ENCODE data around the gene RNU4-1. TPM values are rescaled to one million over a fixed set of nuclear protein-coding genes. Genes with fewer than 3 reads are reported as not detected.
"Not testable (repeated sequence)": the region's sequence is repeated elsewhere in the genome, so short reads cannot be mapped to it uniquely, and the experiment has no call there.

Gene RNU4-1
- total RNA-seq, 1 experiment from 2014 or later: 2,323 TPM

DNA sequence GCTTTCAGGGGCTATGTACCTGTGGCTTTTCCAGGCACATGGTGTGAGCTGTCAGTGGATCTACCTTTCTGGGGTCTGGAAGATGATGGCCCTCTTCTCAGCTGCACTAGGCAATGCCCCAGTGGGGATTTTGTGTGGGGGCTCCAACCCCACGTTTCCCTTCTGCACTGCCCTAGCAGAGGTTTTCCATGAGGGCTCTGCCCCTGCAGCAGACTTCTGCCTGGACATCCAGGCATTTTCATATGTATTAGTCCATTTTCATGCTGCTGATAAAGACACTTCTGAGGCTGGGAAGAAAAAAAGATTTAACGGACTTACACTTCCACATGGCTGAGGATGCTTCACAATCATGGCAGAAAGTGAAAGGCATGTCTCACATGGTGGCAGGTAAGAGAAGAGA is 43.4 kb upstream of the RNU4-1 start:
- RAD21 ChIA-PET (ENCODE audit: low non-redundant PET in 1 of 2, low total read pairs in 2 of 2, uncharacterized antibody in 2 of 2, unreplicated experiment in 2 of 2); H4K20me1 ChIP-seq (ENCODE audit: insufficient read depth); H2AFZ ChIP-seq (ENCODE audit: low read depth, low read length, poor library complexity, severe bottlenecking); H3K36me3 ChIP-seq (ENCODE audit: control insufficient read depth in 1 of 2, insufficient read depth in 2 of 2, low read length in 2 of 2); H3K4me1 ChIP-seq (ENCODE audit: control insufficient read depth in 1 of 2, insufficient read depth in 2 of 2, low read length in 2 of 2); H3K27me3 ChIP-seq (ENCODE audit: insufficient read depth, low read length); BruUV-seq (replicated peaks); H3K27ac ChIP-seq (ENCODE audit: low read depth, low read length); DNase-seq (ENCODE audit: low read depth, low spot score); ATAC-seq; H3K9me3 ChIP-seq (ENCODE audit: control insufficient read depth in 1 of 2, insufficient read depth in 1 of 2, low read depth in 1 of 2, low read length in 2 of 2); H3K4me2 ChIP-seq (ENCODE audit: low read length); H3K9ac ChIP-seq (ENCODE audit: low read length); H3K9me2 ChIP-seq (ENCODE audit: insufficient read depth); H3K4me3 ChIP-seq (replicated peaks in 1 of 2; ENCODE audit: low read depth in 1 of 2, low read length in 2 of 2); H3K79me2 ChIP-seq (ENCODE audit: insufficient read depth, low read length): not testable (repeated sequence)
- POLR2A ChIA-PET: interaction anchor here (1.2 kb wide), 1 partner anchor 9 kb away, joined by 4 read pairs; the partner anchor contains the start of gene PLA2G1B
- intact Hi-C loops (cut with micrococcal nuclease): loop anchor here (5.0 to 10.0 kb wide), 2 partner anchors 131 to 378 kb away; partner anchors contain the start of genes SRSF9 and UNC119B
- CTCF ChIA-PET: interaction anchor here (1.0 kb wide), 1 partner anchor 132 kb away, joined by 3 read pairs; no protein-coding TSS in a partner anchor

DNA sequence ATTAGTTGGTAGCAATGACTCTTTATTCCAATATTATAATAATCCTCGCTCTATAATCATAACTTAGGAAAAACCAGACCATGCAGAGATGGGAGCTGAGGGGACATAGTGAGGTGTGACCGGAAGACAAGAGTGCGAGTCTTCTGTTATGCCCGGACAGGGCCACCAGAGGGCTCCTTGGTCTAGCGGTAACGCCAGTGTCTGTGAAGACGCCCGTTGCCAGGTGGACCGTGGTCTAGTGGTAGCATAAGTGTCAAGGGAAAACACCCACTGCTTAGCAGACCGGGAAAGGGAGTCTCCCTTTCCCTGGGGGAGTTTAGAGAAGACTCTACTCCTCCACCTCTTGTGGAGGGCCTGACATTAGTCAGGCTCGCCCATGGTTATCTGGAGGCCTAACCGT is 42.4 kb upstream of the RNU4-1 start:
- TF ChIP-seq, protein P1, sequence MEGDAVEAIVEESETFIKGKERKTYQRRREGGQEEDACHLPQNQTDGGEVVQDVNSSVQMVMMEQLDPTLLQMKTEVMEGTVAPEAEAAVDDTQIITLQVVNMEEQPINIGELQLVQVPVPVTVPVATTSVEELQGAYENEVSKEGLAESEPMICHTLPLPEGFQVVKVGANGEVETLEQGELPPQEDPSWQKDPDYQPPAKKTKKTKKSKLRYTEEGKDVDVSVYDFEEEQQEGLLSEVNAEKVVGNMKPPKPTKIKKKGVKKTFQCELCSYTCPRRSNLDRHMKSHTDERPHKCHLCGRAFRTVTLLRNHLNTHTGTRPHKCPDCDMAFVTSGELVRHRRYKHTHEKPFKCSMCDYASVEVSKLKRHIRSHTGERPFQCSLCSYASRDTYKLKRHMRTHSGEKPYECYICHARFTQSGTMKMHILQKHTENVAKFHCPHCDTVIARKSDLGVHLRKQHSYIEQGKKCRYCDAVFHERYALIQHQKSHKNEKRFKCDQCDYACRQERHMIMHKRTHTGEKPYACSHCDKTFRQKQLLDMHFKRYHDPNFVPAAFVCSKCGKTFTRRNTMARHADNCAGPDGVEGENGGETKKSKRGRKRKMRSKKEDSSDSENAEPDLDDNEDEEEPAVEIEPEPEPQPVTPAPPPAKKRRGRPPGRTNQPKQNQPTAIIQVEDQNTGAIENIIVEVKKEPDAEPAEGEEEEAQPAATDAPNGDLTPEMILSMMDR (IDR thresholded peaks at IDR 0.05 in 2 of 3, conservative IDR thresholded peaks at IDR 0.05 in 1 of 3; ENCODE audit: borderline replicate concordance in 1 of 3, insufficient read depth in 1 of 3, low read depth in 2 of 3, low read length in 2 of 3): peak; percentile 60 to 78 (median 61); a peak in 5 of 6 replicates
- peak; percentile 76 for TF ChIP-seq RAD21 (IDR thresholded peaks at IDR 0.05; ENCODE audit: low read depth)
- not testable (repeated sequence) for H3K4me2 ChIP-seq (ENCODE audit: low read length); BruUV-seq (replicated peaks); H3K27ac ChIP-seq (ENCODE audit: low read depth, low read length); H3K4me3 ChIP-seq (replicated peaks in 1 of 2; ENCODE audit: low read depth in 1 of 2, low read length in 2 of 2); H4K20me1 ChIP-seq (ENCODE audit: insufficient read depth); H3K79me2 ChIP-seq (ENCODE audit: insufficient read depth, low read length); H3K9me2 ChIP-seq (ENCODE audit: insufficient read depth); H3K9ac ChIP-seq (ENCODE audit: low read length); H3K9me3 ChIP-seq (ENCODE audit: control insufficient read depth in 1 of 2, insufficient read depth in 1 of 2, low read depth in 1 of 2, low read length in 2 of 2); H3K27me3 ChIP-seq (ENCODE audit: insufficient read depth, low read length); H3K4me1 ChIP-seq (ENCODE audit: control insufficient read depth in 1 of 2, insufficient read depth in 2 of 2, low read length in 2 of 2); H3K36me3 ChIP-seq (ENCODE audit: control insufficient read depth in 1 of 2, insufficient read depth in 2 of 2, low read length in 2 of 2)
- CTCF ChIA-PET: interaction anchor here (0.6 to 1.0 kb wide), 5 partner anchors 9 to 133 kb away, joined by 3 to 7 read pairs (median 3); partner anchors contain the start of gene PLA2G1B
- RAD21 ChIA-PET (ENCODE audit: low non-redundant PET in 1 of 2, low total read pairs in 2 of 2, uncharacterized antibody in 2 of 2, unreplicated experiment in 2 of 2): interaction anchor here in 1 of 2 experiments (0.7 to 1.0 kb wide), 2 partner anchors 132 to 181 kb away, joined by 3 read pairs; no protein-coding TSS in a partner anchor
- POLR2A ChIA-PET: interaction anchor here (0.8 to 1.2 kb wide), 2 partner anchors 8 to 102 kb away, joined by 3 to 4 read pairs; partner anchors contain the start of genes COX6A1 and PLA2G1B
- ATAC-seq (peak; percentile 75), DNase-seq (ENCODE audit: low read depth, low spot score) (peak; percentile 46)
- intact Hi-C loops (cut with micrococcal nuclease): loop anchor here (1.0 to 10.0 kb wide), 3 partner anchors 104 to 379 kb away; partner anchors contain the start of genes SRSF9 and UNC119B
- peak overlapping the region; percentile 26 for H2AFZ ChIP-seq (ENCODE audit: low read depth, low read length, poor library complexity, severe bottlenecking)
